Trophoblast cell (in vitro differentiated cells and primary cell): ENCODE results near the gene NME1.

Experiments
- DNase-seq, 2 donors: peaks; one replicate each; pipeline ENCODE4 v3.0.0-alpha.2; 2016
- H2AFZ ChIP-seq: 2 replicates; pipeline ENCODE4 v1.6.1; 2013; ENCODE audit warnings: low read length, moderate library complexity, mild to moderate bottlenecking; ENCODE audit not compliant: insufficient read depth, poor library complexity
- H2AK5ac ChIP-seq: 2 replicates; pipeline ENCODE4 v1.6.1; 2013; ENCODE audit warnings: mild to moderate bottlenecking, low read length
- H2BK120ac ChIP-seq: 2 replicates; pipeline ENCODE4 v1.6.1; 2013; ENCODE audit warnings: low read length, mild to moderate bottlenecking, moderate library complexity; ENCODE audit not compliant: insufficient read depth, poor library complexity
- H2BK12ac ChIP-seq: 2 replicates; pipeline ENCODE4 v1.6.1; 2013; ENCODE audit warnings: mild to moderate bottlenecking, low read length, moderate library complexity
- H2BK5ac ChIP-seq: 2 replicates; pipeline ENCODE4 v1.6.1; 2013; ENCODE audit warnings: low read length, low read depth, moderate library complexity, mild to moderate bottlenecking; ENCODE audit not compliant: poor library complexity
- H3K14ac ChIP-seq: 2 replicates; pipeline ENCODE4 v1.6.1; 2013; ENCODE audit warnings: mild to moderate bottlenecking, low read length
- H3K18ac ChIP-seq: 2 replicates; pipeline ENCODE4 v1.6.1; 2013; ENCODE audit warnings: mild to moderate bottlenecking, low read length
- H3K23ac ChIP-seq: 2 replicates; pipeline ENCODE4 v1.6.1; 2013; ENCODE audit warnings: low read length
- H3K27ac ChIP-seq: 2 replicates; pipeline ENCODE4 v1.5.1; 2013; ENCODE audit warnings: low read depth, mild to moderate bottlenecking, inconsistent platforms, low read length, moderate library complexity
- H3K27me3 ChIP-seq: 2 replicates; pipeline ENCODE4 v1.6.1; 2013; ENCODE audit warnings: inconsistent platforms, mild to moderate bottlenecking, low read length, moderate library complexity; ENCODE audit not compliant: insufficient read depth
- H3K36me3 ChIP-seq, 2 experiments: 1 replicate in 1 of 2; 2 replicates in 1 of 2; pipeline ENCODE4 v1.6.1; 2013; ENCODE audit warnings: low read length in 2 of 2, mild to moderate bottlenecking in 2 of 2, moderate library complexity in 1 of 2; ENCODE audit not compliant: insufficient read depth in 2 of 2, control insufficient read depth in 1 of 2
- H3K4ac ChIP-seq: 2 replicates; pipeline ENCODE4 v1.6.1; 2013; ENCODE audit warnings: low read depth, mild to moderate bottlenecking, low read length, moderate library complexity
- H3K4me1 ChIP-seq, 2 experiments: 1 replicate in 1 of 2; 2 replicates in 1 of 2; pipeline ENCODE4 v1.6.1; 2013; ENCODE audit warnings: low read length in 2 of 2, mild to moderate bottlenecking in 2 of 2, moderate library complexity in 1 of 2; ENCODE audit not compliant: insufficient read depth in 2 of 2, control insufficient read depth in 1 of 2
- H3K4me2 ChIP-seq: 2 replicates; pipeline ENCODE4 v1.6.1; 2013; ENCODE audit warnings: inconsistent platforms, mild to moderate bottlenecking, low read length, moderate library complexity
- H3K4me3 ChIP-seq: 2 replicates; pipeline ENCODE4 v1.5.1; 2013; ENCODE audit warnings: mild to moderate bottlenecking, low read depth, low read length, inconsistent platforms
- H3K79me1 ChIP-seq: one replicate; pipeline ENCODE4 v1.6.1; 2013; ENCODE audit warnings: low read length
- H3K79me2 ChIP-seq: 2 replicates; pipeline ENCODE4 v1.6.1; 2013; ENCODE audit warnings: low read length, mild to moderate bottlenecking; ENCODE audit not compliant: control insufficient read depth, insufficient read depth, poor library complexity
- H3K9ac ChIP-seq: 2 replicates; pipeline ENCODE4 v1.6.1; 2013; ENCODE audit warnings: mild to moderate bottlenecking, low read length
- H3K9me3 ChIP-seq: 2 replicates; pipeline ENCODE4 v1.6.1; 2013; ENCODE audit warnings: low read depth, mild to moderate bottlenecking, control low read depth, inconsistent platforms, low read length; ENCODE audit not compliant: insufficient read depth
- H4K12ac ChIP-seq: 2 replicates; pipeline ENCODE4 v1.6.1; 2013; ENCODE audit warnings: low read depth, mild to moderate bottlenecking, low read length, moderate library complexity
- H4K8ac ChIP-seq: 2 replicates; pipeline ENCODE4 v1.6.1; 2013; ENCODE audit warnings: low read depth, mild to moderate bottlenecking, low read length, moderate library complexity
- H4K91ac ChIP-seq: one replicate; pipeline ENCODE4 v1.6.1; 2013; ENCODE audit warnings: low read depth, mild to moderate bottlenecking, low read length, moderate library complexity
- WGBS: extraction: QIAGEN DNeasy Blood & Tissue Kit; methylation state at CpG from one replicate; pipeline ENCODE4 v1.1.7; 2013; ENCODE audit warnings: missing lambda C conversion rate; ENCODE audit not compliant: insufficient read length, insufficient coverage; ENCODE audit errors: extremely low coverage; 5-methylcytosine and 5-hydroxymethylcytosine counted together

Gene NME1

GRCh38 chr17:51118330-51119195 is 34.8 kb upstream of the NME1 start:
- Histone ChIP-seq H3K9me3 (no peaks in the 10 kb centered on the region), H2AK5ac (no peak overlapping the region), H3K36me3 (no peaks in the 10 kb centered on the region), H4K91ac (no peak overlapping the region), H3K79me2 (peaks cover 17% of the 10 kb centered on the region), H4K8ac (no peak overlapping the region), H3K27me3 (no peaks in the 10 kb centered on the region), H3K9ac (no peak overlapping the region), H2BK5ac (no peak overlapping the region), H3K4me1 (peaks cover 3 to 12% of the 10 kb centered on the region in 2 experiments), H3K4me3 (no peak overlapping the region), H4K12ac (no peak overlapping the region), H3K27ac (no peak overlapping the region), H3K23ac (no peak overlapping the region), H3K4me2 (peak overlapping the region; percentile 33), H2BK12ac (no peak overlapping the region), H3K4ac (peak overlapping the region; percentile 63), H3K79me1 (peaks cover 15% of the 10 kb centered on the region), H3K18ac (no peak overlapping the region), H3K14ac (no peak overlapping the region), H2BK120ac (no peak overlapping the region), H2AFZ (no peak overlapping the region)
- WGBS, result no CpG with 5 or more reads among the region's 14 CpGs
- no peak for DNase-seq

GRCh38 chr17:51119415-51120356 is 33.7 kb upstream of the NME1 start:
- H4K8ac ChIP-seq, result no peak overlapping the region
- DNase-seq, result peak in 1 of 2 donors; percentile 44
- H3K9ac ChIP-seq, result peak overlapping the region; percentile 76
- peaks cover 17% of the 10 kb centered on the region for H3K79me2 ChIP-seq
- H2BK5ac ChIP-seq, result peak overlapping the region; percentile 15
- peak overlapping the region; percentile 37 for H3K27ac ChIP-seq
- H3K4ac ChIP-seq, result peak overlapping the region; percentile 76
- peak overlapping the region; percentile 51 for H3K14ac ChIP-seq
- WGBS, result no CpG with 5 or more reads among the region's 49 CpGs
- H2AK5ac ChIP-seq, result no peak overlapping the region
- H3K36me3 ChIP-seq, result no peaks in the 10 kb centered on the region
- peak overlapping the region; percentile 29 for H2BK120ac ChIP-seq
- H3K18ac ChIP-seq, result peak overlapping the region; percentile 68
- peak overlapping the region; percentile 77 for H3K4me2 ChIP-seq
- H3K79me1 ChIP-seq, result peaks cover 15% of the 10 kb centered on the region
- H3K4me3 ChIP-seq, result peak overlapping the region; percentile 95
- peaks cover 3 to 12% of the 10 kb centered on the region in 2 experiments for H3K4me1 ChIP-seq
- no peak overlapping the region for H3K23ac ChIP-seq
- H2BK12ac ChIP-seq, result no peak overlapping the region
- H3K27me3 ChIP-seq, result no peaks in the 10 kb centered on the region
- H3K9me3 ChIP-seq, result no peaks in the 10 kb centered on the region
- H2AFZ ChIP-seq, result peak overlapping the region; percentile 27
- H4K91ac ChIP-seq, result peak overlapping the region; percentile 45
- no peak overlapping the region for H4K12ac ChIP-seq

GRCh38 chr17:51120357-51120738 is 33.0 kb upstream of the NME1 start:
- H3K79me1 ChIP-seq, result peaks cover 15% of the 10 kb centered on the region
- no peak overlapping the region for H3K23ac ChIP-seq
- peak overlapping the region; percentile 95 for H3K4me3 ChIP-seq
- H3K4me1 ChIP-seq, result peaks cover 3 to 12% of the 10 kb centered on the region in 2 experiments
- peak overlapping the region; percentile 50 for H3K14ac ChIP-seq
- peak overlapping the region; percentile 71 for H3K4ac ChIP-seq
- peaks cover 17% of the 10 kb centered on the region for H3K79me2 ChIP-seq
- H2BK5ac ChIP-seq, result peak overlapping the region; percentile 15
- H2BK12ac ChIP-seq, result peak overlapping the region; percentile 27
- peak overlapping the region; percentile 20 for H4K8ac ChIP-seq
- no peaks in the 10 kb centered on the region for H3K36me3 ChIP-seq
- H2AFZ ChIP-seq, result peak overlapping the region; percentile 27
- peak; percentile 27 to 56 for DNase-seq
- no peaks in the 10 kb centered on the region for H3K27me3 ChIP-seq
- no peak overlapping the region for H2AK5ac ChIP-seq
- H4K12ac ChIP-seq, result peak overlapping the region; percentile 3
- no peaks in the 10 kb centered on the region for H3K9me3 ChIP-seq
- H3K27ac ChIP-seq, result peak overlapping the region; percentile 37
- WGBS, result no CpG with 5 or more reads among the region's 42 CpGs
- peak overlapping the region; percentile 68 for H3K18ac ChIP-seq
- peak overlapping the region; percentile 77 for H3K4me2 ChIP-seq
- H4K91ac ChIP-seq, result peak overlapping the region; percentile 45
- H3K9ac ChIP-seq, result peak overlapping the region; percentile 68
- peak overlapping the region; percentile 29 for H2BK120ac ChIP-seq
